Renal pelvis (tissue), 4 donors: ENCODE results near the gene TMCC1. TPM values are rescaled to one million over a fixed set of nuclear protein-coding genes. Genes with fewer than 3 reads are reported as not detected.
A peak's percentile ranks its signal among the peaks of the same experiment; 100 is the strongest.
"Not testable (repeated sequence)": the region's sequence is repeated elsewhere in the genome, so short reads cannot be mapped to it uniquely, and the experiment has no call there.

Source experiments
- DNase-seq: peaks from one replicate; pipeline ENCODE4 v3.0.0-alpha.2; 2013
- polyA plus RNA-seq, 3 donors: library from polyadenylated mRNA; unstranded; fragments of 120-200 nt; gene quantifications; one replicate each; pipeline ENCODE4 v1.2.1, GENCODE V29; 2013; ENCODE audit not compliant: insufficient read length in 3 of 3

The TMCC1 gene
- polyA plus RNA-seq, 3 donors = 22.2 to 28.4 (median 22.8) TPM

- no peak for DNase-seq
Measured at GRCh38 chr3:129837065-129837642, 56.4 kb downstream of the TMCC1 start.

GRCh38 chr3:129836381-129837064 is 57.0 kb downstream of the TMCC1 start:
- no peak for DNase-seq

GRCh38 chr3:129835198-129835597 is 58.3 kb downstream of the TMCC1 start:
- no peak for DNase-seq

- DNase-seq = no peak
Measured at GRCh38 chr3:129834580-129834979, 58.9 kb downstream of the TMCC1 start.

- not testable (repeated sequence) for DNase-seq
Measured at GRCh38 chr3:129831942-129832341, 61.6 kb downstream of the TMCC1 start.

GRCh38 chr3:129831503-129831902 is 62.0 kb downstream of the TMCC1 start:
- no peak for DNase-seq

GRCh38 chr3:129829640-129830039 is 63.9 kb downstream of the TMCC1 start:
- DNase-seq = peak; percentile 58

GRCh38 chr3:129827765-129828164 is 65.7 kb downstream of the TMCC1 start:
- no peak for DNase-seq

- DNase-seq = peak; percentile 56
Measured at GRCh38 chr3:129824926-129825541, 68.5 kb downstream of the TMCC1 start.

- DNase-seq = no peak
Measured at GRCh38 chr3:129822679-129823078, 70.8 kb downstream of the TMCC1 start.

GRCh38 chr3:129822241-129822640 is 71.3 kb downstream of the TMCC1 start:
- no peak for DNase-seq

GRCh38 chr3:129820587-129820986 is 72.9 kb downstream of the TMCC1 start:
- DNase-seq = no peak

- DNase-seq = no peak
Measured at GRCh38 chr3:129812589-129812988, 80.9 kb downstream of the TMCC1 start.

GRCh38 chr3:129809297-129809696 is 84.2 kb downstream of the TMCC1 start:
- DNase-seq = no peak

- DNase-seq = no peak
Measured at GRCh38 chr3:129796146-129796545, 97.4 kb downstream of the TMCC1 start.

GRCh38 chr3:129795186-129796010 is 98.1 kb downstream of the TMCC1 start:
- DNase-seq = no peak

- DNase-seq = peak; percentile 74
Measured at GRCh38 chr3:129794311-129795185, 99.0 kb downstream of the TMCC1 start.

- DNase-seq = no peak
Measured at GRCh38 chr3:129793942-129794310, 99.6 kb downstream of the TMCC1 start.

- DNase-seq = no peak
Measured at GRCh38 chr3:129793319-129793718, 100.2 kb downstream of the TMCC1 start.

- no peak for DNase-seq
Measured at GRCh38 chr3:129783470-129783869, 110.0 kb downstream of the TMCC1 start.

GRCh38 chr3:129778871-129779270 is 114.6 kb downstream of the TMCC1 start:
- no peak for DNase-seq

- DNase-seq = no peak
Measured at GRCh38 chr3:129777806-129778205, 115.7 kb downstream of the TMCC1 start.
